Stimulated activated CD4-positive, alpha-beta T cell treated with anti-CD3 and anti-CD28 coated beads, Interleukin-12 subunit alpha, Interleukin-12 subunit beta, amount 100 ng/mL, for 4 hours (primary cell): ENCODE results near the gene URB1.

Experiments used
- DNase-seq: peaks from one replicate; pipeline ENCODE4 v3.0.0-alpha.2; 2020

The URB1 gene

GRCh38 chr21:32338209-32338921 lies 54.4 kb downstream of the URB1 start:
- DNase-seq, result no peak

- no peak for DNase-seq
Measured at GRCh38 chr21:32337206-32337605, 55.6 kb downstream of the URB1 start.

GRCh38 chr21:32336711-32337110 lies 56.1 kb downstream of the URB1 start:
- DNase-seq, result no peak

GRCh38 chr21:32335601-32336575 lies 56.9 kb downstream of the URB1 start:
- no peak for DNase-seq

- no peak for DNase-seq
Measured at GRCh38 chr21:32334980-32335531, 57.8 kb downstream of the URB1 start.

GRCh38 chr21:32333953-32334673 lies 58.7 kb downstream of the URB1 start:
- no peak for DNase-seq

- DNase-seq, result no peak
Measured at GRCh38 chr21:32332463-32332951, 60.3 kb downstream of the URB1 start.

GRCh38 chr21:32331444-32332305 lies 61.1 kb downstream of the URB1 start:
- no peak for DNase-seq

- no peak for DNase-seq
Measured at GRCh38 chr21:32330784-32331311, 62.0 kb downstream of the URB1 start.

- DNase-seq, result no peak
Measured at GRCh38 chr21:32329776-32330175, 63.0 kb downstream of the URB1 start.

GRCh38 chr21:32329331-32329730 lies 63.5 kb downstream of the URB1 start:
- no peak for DNase-seq

- DNase-seq, result no peak
Measured at GRCh38 chr21:32328595-32328994, 64.2 kb downstream of the URB1 start.

- DNase-seq, result no peak
Measured at GRCh38 chr21:32325706-32326105, 67.1 kb downstream of the URB1 start.

GRCh38 chr21:32322676-32323075 lies 70.1 kb downstream of the URB1 start:
- no peak for DNase-seq

GRCh38 chr21:32322103-32322502 lies 70.7 kb downstream of the URB1 start:
- DNase-seq, result no peak

GRCh38 chr21:32321480-32321879 lies 71.3 kb downstream of the URB1 start:
- DNase-seq, result no peak

- no peak for DNase-seq
Measured at GRCh38 chr21:32320726-32321125, 72.1 kb downstream of the URB1 start.

GRCh38 chr21:32320059-32320458 lies 72.8 kb downstream of the URB1 start:
- no peak for DNase-seq

- no peak for DNase-seq
Measured at GRCh38 chr21:32319012-32319411, 73.8 kb downstream of the URB1 start.

GRCh38 chr21:32317726-32318125 lies 75.1 kb downstream of the URB1 start:
- DNase-seq, result no peak

- no peak for DNase-seq
Measured at GRCh38 chr21:32316361-32317215, 76.2 kb downstream of the URB1 start.
